Measurements from ENCODE around the gene LRRTM4.

Gene LRRTM4

DNA sequence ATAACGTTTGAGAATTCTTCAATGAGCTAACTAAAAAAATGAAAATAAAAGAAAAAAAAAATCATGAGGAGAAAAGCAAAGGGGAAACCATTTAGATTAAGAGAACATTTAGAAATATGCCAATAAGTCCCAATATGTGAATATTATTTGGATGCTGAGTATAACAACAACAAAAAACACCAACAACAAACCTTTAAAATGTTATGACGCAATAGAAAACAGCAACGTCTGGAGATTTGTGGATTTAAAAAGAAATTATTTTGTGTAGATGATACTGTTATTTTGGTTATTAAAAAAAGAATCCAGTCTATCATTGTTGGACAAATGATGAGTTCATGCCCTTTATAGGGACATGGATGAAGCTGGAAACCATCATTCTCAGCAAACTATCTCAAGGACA is 417.2 kb downstream of the LRRTM4 start:
- TF ChIP-seq EZH2phosphoT487 (IDR thresholded peaks at IDR 0.05; ENCODE audit: low read depth), result no peak
- TF ChIP-seq, protein P1, sequence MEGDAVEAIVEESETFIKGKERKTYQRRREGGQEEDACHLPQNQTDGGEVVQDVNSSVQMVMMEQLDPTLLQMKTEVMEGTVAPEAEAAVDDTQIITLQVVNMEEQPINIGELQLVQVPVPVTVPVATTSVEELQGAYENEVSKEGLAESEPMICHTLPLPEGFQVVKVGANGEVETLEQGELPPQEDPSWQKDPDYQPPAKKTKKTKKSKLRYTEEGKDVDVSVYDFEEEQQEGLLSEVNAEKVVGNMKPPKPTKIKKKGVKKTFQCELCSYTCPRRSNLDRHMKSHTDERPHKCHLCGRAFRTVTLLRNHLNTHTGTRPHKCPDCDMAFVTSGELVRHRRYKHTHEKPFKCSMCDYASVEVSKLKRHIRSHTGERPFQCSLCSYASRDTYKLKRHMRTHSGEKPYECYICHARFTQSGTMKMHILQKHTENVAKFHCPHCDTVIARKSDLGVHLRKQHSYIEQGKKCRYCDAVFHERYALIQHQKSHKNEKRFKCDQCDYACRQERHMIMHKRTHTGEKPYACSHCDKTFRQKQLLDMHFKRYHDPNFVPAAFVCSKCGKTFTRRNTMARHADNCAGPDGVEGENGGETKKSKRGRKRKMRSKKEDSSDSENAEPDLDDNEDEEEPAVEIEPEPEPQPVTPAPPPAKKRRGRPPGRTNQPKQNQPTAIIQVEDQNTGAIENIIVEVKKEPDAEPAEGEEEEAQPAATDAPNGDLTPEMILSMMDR (IDR thresholded peaks at IDR 0.05; ENCODE audit: low read depth, low read length), result no peak
- no peak overlapping the region for H3K9ac ChIP-seq (ENCODE audit: low read length)

GRCh38 chr2:77104554-77104953 is 417.6 kb downstream of the LRRTM4 start:
- Histone ChIP-seq H3K4me2 (ENCODE audit: low read length) (no peak overlapping the region), H3K36me3 (replicated peaks; ENCODE audit: low read depth, low read length) (no peaks in the 10 kb centered on the region), H3K9ac (ENCODE audit: low read length) (no peak overlapping the region), H2AFZ (ENCODE audit: low read depth, low read length) (no peak overlapping the region), H4K20me1 (ENCODE audit: insufficient read depth, low read length) (no peaks in the 10 kb centered on the region), H3K79me2 (ENCODE audit: low read length) (no peaks in the 10 kb centered on the region), H3K9me3 (ENCODE audit: insufficient read depth, low read length) (no peaks in the 10 kb centered on the region), H3K27me3 (ENCODE audit: low read depth, low read length) (no peaks in the 10 kb centered on the region), H3K4me3 (ENCODE audit: low read length) (no peak overlapping the region), H3K4me1 (ENCODE audit: low read length) (no peaks in the 10 kb centered on the region), H3K27ac (ENCODE audit: low read length) (no peak overlapping the region)
- TF ChIP-seq, protein P1 (IDR thresholded peaks at IDR 0.05; ENCODE audit: low read depth, low read length), result no peak
- TF ChIP-seq EZH2phosphoT487 (IDR thresholded peaks at IDR 0.05; ENCODE audit: low read depth), result no peak

More for the DNA sequence above, 417.2 kb downstream of the LRRTM4 start:
- no peaks in the 10 kb centered on the region for H3K36me3 ChIP-seq (replicated peaks; ENCODE audit: low read depth, low read length)
- no peaks in the 10 kb centered on the region for H3K4me1 ChIP-seq (ENCODE audit: low read length)
- H3K79me2 ChIP-seq (ENCODE audit: low read length), result no peaks in the 10 kb centered on the region
- H3K27me3 ChIP-seq (ENCODE audit: low read depth, low read length), result no peaks in the 10 kb centered on the region
- no peaks in the 10 kb centered on the region for H3K9me3 ChIP-seq (ENCODE audit: insufficient read depth, low read length)
- H3K27ac ChIP-seq (ENCODE audit: low read length), result no peak overlapping the region
- no peak overlapping the region for H3K4me2 ChIP-seq (ENCODE audit: low read length)
- H3K4me3 ChIP-seq (ENCODE audit: low read length), result no peak overlapping the region
- H4K20me1 ChIP-seq (ENCODE audit: insufficient read depth, low read length), result no peaks in the 10 kb centered on the region
- H2AFZ ChIP-seq (ENCODE audit: low read depth, low read length), result no peak overlapping the region

- no peak overlapping the region for H2AFZ ChIP-seq (ENCODE audit: low read depth, low read length)
- H3K79me2 ChIP-seq (ENCODE audit: low read length), result no peaks in the 10 kb centered on the region
- TF ChIP-seq EZH2phosphoT487 (IDR thresholded peaks at IDR 0.05; ENCODE audit: low read depth), result no peak
- TF ChIP-seq, protein P1 (IDR thresholded peaks at IDR 0.05; ENCODE audit: low read depth, low read length), result no peak
- no peak overlapping the region for H3K9ac ChIP-seq (ENCODE audit: low read length)
- no peaks in the 10 kb centered on the region for H3K27me3 ChIP-seq (ENCODE audit: low read depth, low read length)
- no peak overlapping the region for H3K27ac ChIP-seq (ENCODE audit: low read length)
- no peaks in the 10 kb centered on the region for H3K36me3 ChIP-seq (replicated peaks; ENCODE audit: low read depth, low read length)
- H3K4me3 ChIP-seq (ENCODE audit: low read length), result no peak overlapping the region
- H3K4me1 ChIP-seq (ENCODE audit: low read length), result no peaks in the 10 kb centered on the region
- H3K4me2 ChIP-seq (ENCODE audit: low read length), result no peak overlapping the region
- H4K20me1 ChIP-seq (ENCODE audit: insufficient read depth, low read length), result no peaks in the 10 kb centered on the region
- no peaks in the 10 kb centered on the region for H3K9me3 ChIP-seq (ENCODE audit: insufficient read depth, low read length)
Observed at GRCh38 chr2:77102927-77103326, 419.2 kb downstream of the LRRTM4 start.

- H3K27ac ChIP-seq (ENCODE audit: low read length), result no peak overlapping the region
Observed at GRCh38 chr2:77101796-77102452, 420.3 kb downstream of the LRRTM4 start.

More at GRCh38 chr2:77101796-77102452, 420.3 kb downstream of the LRRTM4 start:
- Histone ChIP-seq H3K9ac (ENCODE audit: low read length) (no peak overlapping the region), H3K36me3 (replicated peaks; ENCODE audit: low read depth, low read length) (no peaks in the 10 kb centered on the region), H3K4me1 (ENCODE audit: low read length) (no peaks in the 10 kb centered on the region), H3K9me3 (ENCODE audit: insufficient read depth, low read length) (no peaks in the 10 kb centered on the region), H3K4me3 (ENCODE audit: low read length) (no peak overlapping the region), H3K27me3 (ENCODE audit: low read depth, low read length) (no peaks in the 10 kb centered on the region), H3K79me2 (ENCODE audit: low read length) (no peaks in the 10 kb centered on the region), H2AFZ (ENCODE audit: low read depth, low read length) (no peak overlapping the region), H4K20me1 (ENCODE audit: insufficient read depth, low read length) (no peaks in the 10 kb centered on the region), H3K4me2 (ENCODE audit: low read length) (no peak overlapping the region)
- no peak for TF ChIP-seq EZH2phosphoT487 (IDR thresholded peaks at IDR 0.05; ENCODE audit: low read depth)
- TF ChIP-seq, protein P1 (IDR thresholded peaks at IDR 0.05; ENCODE audit: low read depth, low read length), result no peak

Data from OCI-LY3 (cell line).